HG02642 (cell line): Measurements from ENCODE around the gene TUBB3.
A peak's percentile ranks its signal among the peaks of the same experiment; 100 is the strongest.
"Not testable (repeated sequence)": the region's sequence is repeated elsewhere in the genome, so short reads cannot be mapped to it uniquely, and the experiment has no call there.

Experiments
- ATAC-seq: cut with Tn5 transposase; IDR thresholded peaks from one replicate; pipeline ENCODE4 v1.9.1; 2021; ENCODE audit warnings: mild to moderate bottlenecking; ENCODE audit not compliant: unreplicated experiment, poor library complexity

The TUBB3 gene

GRCh38 chr16:89960966-89961365 is 37.8 kb downstream of the TUBB3 start:
- ATAC-seq = no peak

- ATAC-seq = no peak
Observed at GRCh38 chr16:89961920-89962319, 38.8 kb downstream of the TUBB3 start.

- ATAC-seq = no peak
Observed at GRCh38 chr16:89962754-89963498, 39.8 kb downstream of the TUBB3 start.

- no peak for ATAC-seq
Observed at GRCh38 chr16:89964201-89964600, 41.1 kb downstream of the TUBB3 start.

GRCh38 chr16:89965447-89966225 is 42.5 kb downstream of the TUBB3 start:
- ATAC-seq = no peak

- ATAC-seq = no peak
Observed at GRCh38 chr16:89966756-89967155, 43.6 kb downstream of the TUBB3 start.

- ATAC-seq = not testable (repeated sequence)
Observed at GRCh38 chr16:89967436-89967835, 44.3 kb downstream of the TUBB3 start.

- ATAC-seq = not testable (repeated sequence)
Observed at GRCh38 chr16:89968074-89968473, 44.9 kb downstream of the TUBB3 start.

- no peak for ATAC-seq
Observed at GRCh38 chr16:89969741-89970410, 46.7 kb downstream of the TUBB3 start.

- ATAC-seq = peak; percentile 8
Observed at GRCh38 chr16:89971495-89972243, 48.5 kb downstream of the TUBB3 start.

GRCh38 chr16:89972244-89973234 is 49.4 kb downstream of the TUBB3 start:
- peak; percentile 90 for ATAC-seq

- no peak for ATAC-seq
Observed at GRCh38 chr16:89973235-89973634, 50.1 kb downstream of the TUBB3 start.

GRCh38 chr16:89973654-89974335 is 50.7 kb downstream of the TUBB3 start:
- no peak for ATAC-seq

- no peak for ATAC-seq
Observed at GRCh38 chr16:89974870-89975269, 51.7 kb downstream of the TUBB3 start.

- no peak for ATAC-seq
Observed at GRCh38 chr16:89981414-89981813, 58.3 kb downstream of the TUBB3 start.

GRCh38 chr16:89982318-89982717 is 59.2 kb downstream of the TUBB3 start:
- ATAC-seq = no peak

GRCh38 chr16:89983536-89983935 is 60.4 kb downstream of the TUBB3 start:
- ATAC-seq = no peak

- ATAC-seq = no peak
Observed at GRCh38 chr16:89984216-89984615, 61.1 kb downstream of the TUBB3 start.

- ATAC-seq = no peak
Observed at GRCh38 chr16:89985219-89985618, 62.1 kb downstream of the TUBB3 start.
